HG03159 (cell line): ENCODE measurements around the gene DNALI1.
"Not testable (repeated sequence)": the region's sequence is repeated elsewhere in the genome, so short reads cannot be mapped to it uniquely, and the experiment has no call there.

Experiments
- ATAC-seq: cut with Tn5 transposase; IDR thresholded peaks from one replicate; pipeline ENCODE4 v1.9.1; 2021; ENCODE audit warnings: mild to moderate bottlenecking, moderate library complexity; ENCODE audit not compliant: unreplicated experiment

DNALI1 gene

GRCh38 chr1:37556712-37557196 is at the start of gene DNALI1:
DNALI1 (plus strand) TSS chr1:37556940; CDS start chr1:37556995, 55 bp downstream.
- ATAC-seq = no peak

GRCh38 chr1:37509181-37509580 is 47.6 kb upstream of the DNALI1 start:
- no peak for ATAC-seq

- peak; percentile 24 for ATAC-seq
These were observed 42.9 kb upstream of the DNALI1 start for GRCh38 chr1:37513795-37514349.

GRCh38 chr1:37514350-37515184 is 42.2 kb upstream of the DNALI1 start, which contains the start of gene MEAF6:
MEAF6 (minus strand) TSS chr1:37514766; CDS start chr1:37514746, 20 bp downstream.
- peak; percentile 88 for ATAC-seq

- no peak for ATAC-seq
These were observed 41.3 kb upstream of the DNALI1 start for GRCh38 chr1:37515185-37516034.

- no peak for ATAC-seq
These were observed 39.2 kb upstream of the DNALI1 start for GRCh38 chr1:37517569-37517968.

GRCh38 chr1:37518241-37518640 is 38.5 kb upstream of the DNALI1 start:
- ATAC-seq = not testable (repeated sequence)

- ATAC-seq = not testable (repeated sequence)
These were observed 37.8 kb upstream of the DNALI1 start for GRCh38 chr1:37518929-37519328.

- no peak for ATAC-seq
These were observed 37.1 kb upstream of the DNALI1 start for GRCh38 chr1:37519613-37520012.

GRCh38 chr1:37529888-37530287 is 26.9 kb upstream of the DNALI1 start:
- not testable (repeated sequence) for ATAC-seq

- not testable (repeated sequence) for ATAC-seq
These were observed 24.2 kb upstream of the DNALI1 start for GRCh38 chr1:37532418-37533156.

- no peak for ATAC-seq
These were observed 23.2 kb upstream of the DNALI1 start for GRCh38 chr1:37533317-37534093.

GRCh38 chr1:37537378-37537777 is 19.4 kb upstream of the DNALI1 start:
- no peak for ATAC-seq

GRCh38 chr1:37539154-37539553 is 17.6 kb upstream of the DNALI1 start:
- ATAC-seq = not testable (repeated sequence)

GRCh38 chr1:37540036-37540785 is 16.5 kb upstream of the DNALI1 start:
- no peak for ATAC-seq

GRCh38 chr1:37544530-37544929 is 12.2 kb upstream of the DNALI1 start:
- no peak for ATAC-seq

- no peak for ATAC-seq
These were observed 11.7 kb upstream of the DNALI1 start for GRCh38 chr1:37545019-37545418.

- ATAC-seq = no peak
These were observed 7.4 kb upstream of the DNALI1 start for GRCh38 chr1:37549341-37549740.

GRCh38 chr1:37553598-37553926 is 3.2 kb upstream of the DNALI1 start:
- no peak for ATAC-seq
